OCI-LY7 (cell line): ENCODE results near the gene TRAPPC10.

Experiments used
- CTCF ChIP-seq: fragments of 200-600 bp; sonication (generic); conservative IDR thresholded peaks from 2 replicates; pipeline ENCODE4 v1.5.1; 2014; ENCODE audit warnings: mild to moderate bottlenecking, antibody characterized with exemption, low read length, moderate library complexity, mixed read lengths
- EZH2phosphoT487 ChIP-seq: fragments of 200-600 bp; sonication (generic); IDR thresholded peaks from 2 replicates; pipeline ENCODE4 v1.6.1; 2018; ENCODE audit warnings: low read depth, borderline replicate concordance, mild to moderate bottlenecking, mixed run types, antibody characterized with exemption, low read length, moderate library complexity, mixed read lengths

- TF ChIP-seq CTCF (no peak), EZH2phosphoT487 (no peak)
These were observed 1.7 kb upstream of the TRAPPC10 start for GRCh38 chr21:44010429-44010828.
